A673 (cell line): Measurements from ENCODE around the gene CYTH2.

Source experiments
- EZH2 ChIP-seq: fragments of 200-600 bp; sonication (generic); IDR thresholded peaks from 2 replicates; pipeline ENCODE4 v1.6.1; 2017; ENCODE audit warnings: borderline replicate concordance, low read depth, mild to moderate bottlenecking, mixed read lengths, antibody characterized with exemption, low read length; ENCODE audit not compliant: poor library complexity, severe bottlenecking
- TF ChIP-seq, protein P1 (sequence below): fragments of 300-800, 200-600 bp; sonication (generic); conservative IDR thresholded peaks from 2 replicates; pipeline ENCODE4 v1.5.1; 2017; ENCODE audit warnings: low read depth, mild to moderate bottlenecking, antibody characterized with exemption, low read length, moderate library complexity, mixed read lengths

DNA sequence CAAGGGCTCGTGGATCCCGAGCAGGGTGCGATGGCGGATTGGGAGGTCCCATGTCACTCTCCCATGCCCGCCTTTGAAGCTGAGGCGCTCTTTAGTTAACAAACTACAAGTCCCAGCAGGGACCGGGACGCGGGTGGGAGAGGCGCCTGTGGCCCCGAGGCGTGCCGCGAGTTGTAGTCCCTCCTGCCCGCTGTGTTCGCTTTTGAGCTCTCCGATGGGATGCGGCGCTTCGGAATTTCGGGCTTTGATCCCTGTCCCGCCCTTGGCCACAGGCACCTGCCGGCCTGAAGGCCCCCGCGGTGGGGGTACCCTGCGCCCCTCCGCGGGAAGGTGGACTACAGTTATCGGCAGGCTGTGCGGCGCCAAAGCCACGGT lies 11.0 kb downstream of the CYTH2 start:
- TF ChIP-seq, protein P1, sequence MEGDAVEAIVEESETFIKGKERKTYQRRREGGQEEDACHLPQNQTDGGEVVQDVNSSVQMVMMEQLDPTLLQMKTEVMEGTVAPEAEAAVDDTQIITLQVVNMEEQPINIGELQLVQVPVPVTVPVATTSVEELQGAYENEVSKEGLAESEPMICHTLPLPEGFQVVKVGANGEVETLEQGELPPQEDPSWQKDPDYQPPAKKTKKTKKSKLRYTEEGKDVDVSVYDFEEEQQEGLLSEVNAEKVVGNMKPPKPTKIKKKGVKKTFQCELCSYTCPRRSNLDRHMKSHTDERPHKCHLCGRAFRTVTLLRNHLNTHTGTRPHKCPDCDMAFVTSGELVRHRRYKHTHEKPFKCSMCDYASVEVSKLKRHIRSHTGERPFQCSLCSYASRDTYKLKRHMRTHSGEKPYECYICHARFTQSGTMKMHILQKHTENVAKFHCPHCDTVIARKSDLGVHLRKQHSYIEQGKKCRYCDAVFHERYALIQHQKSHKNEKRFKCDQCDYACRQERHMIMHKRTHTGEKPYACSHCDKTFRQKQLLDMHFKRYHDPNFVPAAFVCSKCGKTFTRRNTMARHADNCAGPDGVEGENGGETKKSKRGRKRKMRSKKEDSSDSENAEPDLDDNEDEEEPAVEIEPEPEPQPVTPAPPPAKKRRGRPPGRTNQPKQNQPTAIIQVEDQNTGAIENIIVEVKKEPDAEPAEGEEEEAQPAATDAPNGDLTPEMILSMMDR: no peak
- TF ChIP-seq EZH2: no peak
